ENCODE measurements around the gene ZNF41.

Gene ZNF41

GRCh38 chrX:47475476-47475875 is 7.5 kb downstream of the ZNF41 start:
- Mint-ChIP-seq H3K4me3 (no peak overlapping the region), H3K4me1 (ENCODE audit: low read depth) (no peaks in the 10 kb centered on the region), H3K27me3 (no peaks in the 10 kb centered on the region), H3K36me3 (ENCODE audit: low read depth) (no peaks in the 10 kb centered on the region), H3K9me3 (no peaks in the 10 kb centered on the region), H3K27ac (no peak overlapping the region)
- intact Hi-C loops (cut with micrococcal nuclease), result no loop called here

GRCh38 chrX:47467106-47467505 is 15.9 kb downstream of the ZNF41 start:
- H3K4me1 Mint-ChIP-seq (ENCODE audit: low read depth), result peaks cover 6% of the 10 kb centered on the region
- H3K4me3 Mint-ChIP-seq, result no peak overlapping the region
- H3K27me3 Mint-ChIP-seq, result no peaks in the 10 kb centered on the region
- H3K36me3 Mint-ChIP-seq (ENCODE audit: low read depth), result peaks cover 70% of the 10 kb centered on the region
- H3K27ac Mint-ChIP-seq, result no peak overlapping the region
- intact Hi-C loops (cut with micrococcal nuclease), result no loop called here
- peaks cover 9% of the 10 kb centered on the region for H3K9me3 Mint-ChIP-seq

- H3K36me3 Mint-ChIP-seq (ENCODE audit: low read depth), result peaks cover 81% of the 10 kb centered on the region
- H3K27ac Mint-ChIP-seq, result no peak overlapping the region
- peaks cover 6% of the 10 kb centered on the region for H3K4me1 Mint-ChIP-seq (ENCODE audit: low read depth)
- H3K4me3 Mint-ChIP-seq, result no peak overlapping the region
- H3K27me3 Mint-ChIP-seq, result no peaks in the 10 kb centered on the region
- H3K9me3 Mint-ChIP-seq, result peaks cover 28% of the 10 kb centered on the region
- intact Hi-C loops (cut with micrococcal nuclease), result no loop called here
These were observed 22.5 kb downstream of the ZNF41 start for GRCh38 chrX:47460561-47460960.

- Mint-ChIP-seq H3K9me3 (peaks cover 37% of the 10 kb centered on the region), H3K27me3 (no peaks in the 10 kb centered on the region), H3K36me3 (ENCODE audit: low read depth) (peaks cover 82% of the 10 kb centered on the region), H3K4me1 (ENCODE audit: low read depth) (no peaks in the 10 kb centered on the region), H3K27ac (no peak overlapping the region), H3K4me3 (no peak overlapping the region)
- intact Hi-C loops (cut with micrococcal nuclease), result no loop called here
These were observed 24.5 kb downstream of the ZNF41 start for GRCh38 chrX:47458528-47458927.

GRCh38 chrX:47456080-47456479 is 26.9 kb downstream of the ZNF41 start:
- H3K27me3 Mint-ChIP-seq, result no peaks in the 10 kb centered on the region
- no peaks in the 10 kb centered on the region for H3K4me1 Mint-ChIP-seq (ENCODE audit: low read depth)
- no peak overlapping the region for H3K4me3 Mint-ChIP-seq
- peaks cover 89% of the 10 kb centered on the region for H3K36me3 Mint-ChIP-seq (ENCODE audit: low read depth)
- intact Hi-C loops (cut with micrococcal nuclease), result no loop called here
- no peak overlapping the region for H3K27ac Mint-ChIP-seq
- H3K9me3 Mint-ChIP-seq, result peaks cover 43% of the 10 kb centered on the region

GRCh38 chrX:47452112-47452511 is 30.9 kb downstream of the ZNF41 start:
- peaks cover 98% of the 10 kb centered on the region for H3K36me3 Mint-ChIP-seq (ENCODE audit: low read depth)
- H3K4me3 Mint-ChIP-seq, result no peak overlapping the region
- no peaks in the 10 kb centered on the region for H3K27me3 Mint-ChIP-seq
- H3K4me1 Mint-ChIP-seq (ENCODE audit: low read depth), result no peaks in the 10 kb centered on the region
- H3K27ac Mint-ChIP-seq, result no peak overlapping the region
- H3K9me3 Mint-ChIP-seq, result peaks cover 73% of the 10 kb centered on the region
- intact Hi-C loops (cut with micrococcal nuclease), result no loop called here

- peaks cover 62% of the 10 kb centered on the region for H3K36me3 Mint-ChIP-seq (ENCODE audit: low read depth)
- H3K27ac Mint-ChIP-seq, result no peak overlapping the region
- intact Hi-C loops (cut with micrococcal nuclease), result no loop called here
- no peak overlapping the region for H3K4me3 Mint-ChIP-seq
- H3K27me3 Mint-ChIP-seq, result no peaks in the 10 kb centered on the region
- no peaks in the 10 kb centered on the region for H3K4me1 Mint-ChIP-seq (ENCODE audit: low read depth)
- peaks cover 56% of the 10 kb centered on the region for H3K9me3 Mint-ChIP-seq
These were observed 34.7 kb downstream of the ZNF41 start for GRCh38 chrX:47448165-47448806.

GRCh38 chrX:47447607-47448006 is 35.4 kb downstream of the ZNF41 start:
- no peak overlapping the region for H3K4me3 Mint-ChIP-seq
- H3K4me1 Mint-ChIP-seq (ENCODE audit: low read depth), result no peaks in the 10 kb centered on the region
- H3K27me3 Mint-ChIP-seq, result no peaks in the 10 kb centered on the region
- H3K27ac Mint-ChIP-seq, result no peak overlapping the region
- intact Hi-C loops (cut with micrococcal nuclease), result no loop called here
- peaks cover 55% of the 10 kb centered on the region for H3K36me3 Mint-ChIP-seq (ENCODE audit: low read depth)
- peaks cover 54% of the 10 kb centered on the region for H3K9me3 Mint-ChIP-seq

- Mint-ChIP-seq H3K9me3 (peaks cover 48% of the 10 kb centered on the region), H3K36me3 (ENCODE audit: low read depth) (peaks cover 49% of the 10 kb centered on the region), H3K4me3 (no peak overlapping the region), H3K4me1 (ENCODE audit: low read depth) (no peaks in the 10 kb centered on the region), H3K27ac (no peak overlapping the region), H3K27me3 (no peaks in the 10 kb centered on the region)
- intact Hi-C loops (cut with micrococcal nuclease), result no loop called here
These were observed 36.1 kb downstream of the ZNF41 start for GRCh38 chrX:47446971-47447370.

- no peaks in the 10 kb centered on the region for H3K27me3 Mint-ChIP-seq
- H3K4me1 Mint-ChIP-seq (ENCODE audit: low read depth), result no peaks in the 10 kb centered on the region
- peaks cover 43% of the 10 kb centered on the region for H3K36me3 Mint-ChIP-seq (ENCODE audit: low read depth)
- peaks cover 43% of the 10 kb centered on the region for H3K9me3 Mint-ChIP-seq
- H3K27ac Mint-ChIP-seq, result no peak overlapping the region
- intact Hi-C loops (cut with micrococcal nuclease), result no loop called here
- H3K4me3 Mint-ChIP-seq, result no peak overlapping the region
These were observed 36.6 kb downstream of the ZNF41 start for GRCh38 chrX:47446431-47446830.

GRCh38 chrX:47430925-47431324 is 52.1 kb downstream of the ZNF41 start:
- intact Hi-C loops (cut with micrococcal nuclease), result no loop called here
- Mint-ChIP-seq H3K4me3 (no peak overlapping the region), H3K4me1 (ENCODE audit: low read depth) (no peaks in the 10 kb centered on the region), H3K27ac (no peak overlapping the region), H3K36me3 (ENCODE audit: low read depth) (no peaks in the 10 kb centered on the region), H3K27me3 (no peaks in the 10 kb centered on the region), H3K9me3 (no peaks in the 10 kb centered on the region)

- no peaks in the 10 kb centered on the region for H3K4me1 Mint-ChIP-seq (ENCODE audit: low read depth)
- H3K27me3 Mint-ChIP-seq, result no peaks in the 10 kb centered on the region
These were observed 60.6 kb downstream of the ZNF41 start for GRCh38 chrX:47422444-47422843.

GRCh38 chrX:47420962-47421361 is 62.1 kb downstream of the ZNF41 start:
- no peaks in the 10 kb centered on the region for H3K4me1 Mint-ChIP-seq (ENCODE audit: low read depth)
- H3K9me3 Mint-ChIP-seq, result peaks cover 38% of the 10 kb centered on the region
- H3K27me3 Mint-ChIP-seq, result no peaks in the 10 kb centered on the region
- H3K4me3 Mint-ChIP-seq, result no peak overlapping the region
- intact Hi-C loops (cut with micrococcal nuclease), result no loop called here
- no peaks in the 10 kb centered on the region for H3K36me3 Mint-ChIP-seq (ENCODE audit: low read depth)
- H3K27ac Mint-ChIP-seq, result no peak overlapping the region

More at GRCh38 chrX:47422444-47422843, 60.6 kb downstream of the ZNF41 start:
- H3K27ac Mint-ChIP-seq, result no peak overlapping the region
- H3K36me3 Mint-ChIP-seq (ENCODE audit: low read depth), result no peaks in the 10 kb centered on the region
- intact Hi-C loops (cut with micrococcal nuclease), result no loop called here
- no peak overlapping the region for H3K4me3 Mint-ChIP-seq
- H3K9me3 Mint-ChIP-seq, result peaks cover 31% of the 10 kb centered on the region

GRCh38 chrX:47420265-47420664 is 62.8 kb downstream of the ZNF41 start:
- intact Hi-C loops (cut with micrococcal nuclease), result no loop called here
- no peaks in the 10 kb centered on the region for H3K36me3 Mint-ChIP-seq (ENCODE audit: low read depth)
- H3K27me3 Mint-ChIP-seq, result no peaks in the 10 kb centered on the region
- no peak overlapping the region for H3K27ac Mint-ChIP-seq
- H3K9me3 Mint-ChIP-seq, result peaks cover 42% of the 10 kb centered on the region
- no peaks in the 10 kb centered on the region for H3K4me1 Mint-ChIP-seq (ENCODE audit: low read depth)
- H3K4me3 Mint-ChIP-seq, result no peak overlapping the region

- Mint-ChIP-seq H3K4me1 (ENCODE audit: low read depth) (no peaks in the 10 kb centered on the region), H3K27ac (no peak overlapping the region), H3K27me3 (no peaks in the 10 kb centered on the region), H3K9me3 (peaks cover 56% of the 10 kb centered on the region), H3K36me3 (ENCODE audit: low read depth) (no peaks in the 10 kb centered on the region), H3K4me3 (no peak overlapping the region)
- intact Hi-C loops (cut with micrococcal nuclease), result no loop called here
These were observed 69.8 kb downstream of the ZNF41 start for GRCh38 chrX:47413179-47413594.

Data from dendritic cell treated with granulocyte-macrophage colony-stimulating factor and Interleukin-4, amounts not matched to agents 40 ng/mL and 50 ng/mL, for 4 days (primary cell).